Sigmoid colon (tissue), 7 donors: ENCODE results near the gene COQ7. TPM values are rescaled to one million over a fixed set of nuclear protein-coding genes. Genes with fewer than 3 reads are reported as not detected.

Experiments
- DNase-seq: peaks from one replicate; pipeline ENCODE4 v3.0.0-alpha.2; 2019
- H3K27ac ChIP-seq, 4 donors: fragments of 200-600 bp; sonication (generic); one replicate each; pipeline ENCODE4 v1.5.1; 2016 to 2019; ENCODE audit warnings: mild to moderate bottlenecking in 1 of 4
- H3K27me3 ChIP-seq, 3 donors: fragments of 200-600 bp; sonication (generic); one replicate each; pipeline ENCODE4 v1.5.1; 2019; ENCODE audit warnings: mild to moderate bottlenecking in 1 of 3
- H3K36me3 ChIP-seq, 4 donors: fragments of 200-600 bp; sonication (generic); one replicate each; pipeline ENCODE4 v1.5.1; 2016 to 2019
- H3K4me1 ChIP-seq, 4 donors: fragments of 200-600 bp; sonication (generic); one replicate each; pipeline ENCODE4 v1.5.1; 2017 to 2019
- H3K4me3 ChIP-seq, 4 donors: fragments of 200-600 bp; sonication (generic); one replicate each; pipeline ENCODE4 v1.5.1; 2017 to 2019; ENCODE audit warnings: mild to moderate bottlenecking in 2 of 4, moderate library complexity in 1 of 4
- H3K9me3 ChIP-seq, 4 donors: fragments of 200-600 bp in 3 of 4; sonication (generic) in 3 of 4; one replicate each; pipeline versions ENCODE4 v1.5.1 to v1.6.1; 2013 to 2019
- EP300 ChIP-seq, 4 donors: sonication (generic); formaldehyde crosslinking; IDR thresholded peaks; one replicate each; pipeline ENCODE4 v1.6.1; 2017; ENCODE audit warnings: antibody characterized with exemption in 4 of 4
- POLR2A ChIP-seq, 2 donors: fragments of 450-650 bp; IDR thresholded peaks; one replicate each; pipeline ENCODE4 v1.6.1; 2016; ENCODE audit warnings: antibody characterized with exemption in 2 of 2, mild to moderate bottlenecking in 2 of 2, moderate library complexity in 2 of 2
- POLR2AphosphoS5 ChIP-seq, 4 donors: sonication (generic); formaldehyde crosslinking; IDR thresholded peaks; one replicate each; pipeline ENCODE4 v1.6.1; 2017; ENCODE audit warnings: antibody characterized with exemption in 4 of 4
- WGBS, 2 donors: extraction: QIAGEN DNeasy Blood & Tissue Kit; methylation state at CpG; one replicate each; pipeline ENCODE4 v1.1.7; 2013; 5-methylcytosine and 5-hydroxymethylcytosine counted together
- intact Hi-C: fragments of 100-400 bp; cut with DNase I; formaldehyde crosslinking; loops from one replicate; pipeline ENCODE4 v1.15.1; 2023
- polyA plus RNA-seq, 3 donors: library from polyadenylated mRNA; stranded (reverse); fragments of 200-250 nt; gene quantifications; one replicate each; pipeline ENCODE4 v1.2.3, GENCODE V29; 2013
- total RNA-seq, 4 donors: library from RNA; depleted of rRNA; stranded (reverse); fragments of >200 nt; gene quantifications; one replicate each; pipeline ENCODE4 v1.1.0, GENCODE V29; 2016
- TF ChIP-seq, protein P1 (sequence below), 4 experiments: fragments of 450-650 bp in 3 of 4; fragments of 200-600 bp in 1 of 4; IDR thresholded peaks; one replicate each; pipeline ENCODE4 v1.5.1; 2016 to 2019; ENCODE audit warnings: antibody characterized with exemption in 4 of 4, mild to moderate bottlenecking in 3 of 4, moderate library complexity in 2 of 4
- donor health status: healthy with polysubstance abuse.
- donor health status: Bipolar disorder and iron deficiency.
- donor health status: healthy.

COQ7 gene
- total and polyA plus RNA-seq, 7 donors, result 14.4 to 22.2 (median 19.7) TPM

DNA sequence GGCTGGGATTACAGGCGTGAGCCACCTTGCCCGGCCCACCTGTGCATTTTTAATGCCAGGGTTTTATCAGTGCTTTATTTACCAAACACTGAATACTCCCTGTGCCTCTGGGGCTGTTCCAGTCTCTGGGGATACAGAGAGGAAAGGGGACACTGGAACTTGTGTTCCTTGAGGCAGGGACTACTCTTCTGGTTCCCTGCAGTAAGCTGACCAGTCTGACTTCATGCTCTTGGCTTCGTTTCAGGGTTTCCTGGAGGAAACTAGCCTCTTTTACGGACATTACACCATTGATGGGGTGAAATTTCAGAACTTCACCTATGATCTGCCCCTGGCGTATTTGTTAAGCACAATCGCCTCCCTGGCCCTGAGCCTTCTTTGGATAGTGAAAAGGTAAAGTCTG lies 37.4 kb upstream of the COQ7 start:
- H3K9me3 ChIP-seq, result no peaks in the 10 kb centered on the region
- H3K36me3 ChIP-seq, result no peaks in the 10 kb centered on the region
- DNase-seq, result no peak
- WGBS, 2 donors, result 80 to 86% methylated on average over 6 of the region's 6 CpGs
- intact Hi-C loops, result no loop called here
- no peak overlapping the region for H3K27ac ChIP-seq
- H3K4me3 ChIP-seq, result no peak overlapping the region
- H3K27me3 ChIP-seq, result no peaks in the 10 kb centered on the region
- H3K4me1 ChIP-seq, result no peaks in the 10 kb centered on the region
- TF ChIP-seq POLR2A (IDR thresholded peaks at IDR 0.05) (no peak), EP300 (IDR thresholded peaks at IDR 0.05) (no peak), POLR2AphosphoS5 (IDR thresholded peaks at IDR 0.05) (no peak)
- TF ChIP-seq, protein P1, sequence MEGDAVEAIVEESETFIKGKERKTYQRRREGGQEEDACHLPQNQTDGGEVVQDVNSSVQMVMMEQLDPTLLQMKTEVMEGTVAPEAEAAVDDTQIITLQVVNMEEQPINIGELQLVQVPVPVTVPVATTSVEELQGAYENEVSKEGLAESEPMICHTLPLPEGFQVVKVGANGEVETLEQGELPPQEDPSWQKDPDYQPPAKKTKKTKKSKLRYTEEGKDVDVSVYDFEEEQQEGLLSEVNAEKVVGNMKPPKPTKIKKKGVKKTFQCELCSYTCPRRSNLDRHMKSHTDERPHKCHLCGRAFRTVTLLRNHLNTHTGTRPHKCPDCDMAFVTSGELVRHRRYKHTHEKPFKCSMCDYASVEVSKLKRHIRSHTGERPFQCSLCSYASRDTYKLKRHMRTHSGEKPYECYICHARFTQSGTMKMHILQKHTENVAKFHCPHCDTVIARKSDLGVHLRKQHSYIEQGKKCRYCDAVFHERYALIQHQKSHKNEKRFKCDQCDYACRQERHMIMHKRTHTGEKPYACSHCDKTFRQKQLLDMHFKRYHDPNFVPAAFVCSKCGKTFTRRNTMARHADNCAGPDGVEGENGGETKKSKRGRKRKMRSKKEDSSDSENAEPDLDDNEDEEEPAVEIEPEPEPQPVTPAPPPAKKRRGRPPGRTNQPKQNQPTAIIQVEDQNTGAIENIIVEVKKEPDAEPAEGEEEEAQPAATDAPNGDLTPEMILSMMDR (IDR thresholded peaks at IDR 0.05), result no peak

DNA sequence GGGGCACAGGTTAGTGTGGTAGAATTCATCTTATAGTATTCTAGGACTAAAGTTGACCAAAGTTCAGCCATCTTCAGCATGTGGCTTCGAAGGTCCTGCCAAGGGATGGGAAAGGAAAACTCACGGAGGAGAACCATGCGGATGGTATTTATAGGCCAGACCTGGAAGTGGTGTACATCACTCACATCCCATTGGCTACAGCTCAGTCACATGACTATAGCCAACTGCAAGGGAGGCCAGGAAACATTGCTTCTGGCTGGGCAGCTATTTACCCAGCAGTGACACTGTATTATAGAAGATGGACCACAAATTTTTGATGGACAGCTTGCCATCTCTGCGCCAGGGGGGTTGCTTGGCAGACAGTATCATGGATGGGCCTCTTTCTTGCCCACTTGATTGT lies 35.7 kb upstream of the COQ7 start:
- Histone ChIP-seq H3K27me3 (no peaks in the 10 kb centered on the region), H3K36me3 (no peaks in the 10 kb centered on the region), H3K27ac (no peak overlapping the region), H3K4me3 (no peak overlapping the region), H3K4me1 (no peaks in the 10 kb centered on the region), H3K9me3 (no peaks in the 10 kb centered on the region)
- no peak for TF ChIP-seq POLR2AphosphoS5 (IDR thresholded peaks at IDR 0.05)
- TF ChIP-seq, protein P1 (IDR thresholded peaks at IDR 0.05), result no peak
- no peak for TF ChIP-seq POLR2A (IDR thresholded peaks at IDR 0.05)
- TF ChIP-seq EP300 (IDR thresholded peaks at IDR 0.05), result no peak
- DNase-seq, result no peak
- intact Hi-C loops, result no loop called here
- 71 to 74% methylated on average over 4 of the region's 4 CpGs for WGBS, 2 donors

DNA sequence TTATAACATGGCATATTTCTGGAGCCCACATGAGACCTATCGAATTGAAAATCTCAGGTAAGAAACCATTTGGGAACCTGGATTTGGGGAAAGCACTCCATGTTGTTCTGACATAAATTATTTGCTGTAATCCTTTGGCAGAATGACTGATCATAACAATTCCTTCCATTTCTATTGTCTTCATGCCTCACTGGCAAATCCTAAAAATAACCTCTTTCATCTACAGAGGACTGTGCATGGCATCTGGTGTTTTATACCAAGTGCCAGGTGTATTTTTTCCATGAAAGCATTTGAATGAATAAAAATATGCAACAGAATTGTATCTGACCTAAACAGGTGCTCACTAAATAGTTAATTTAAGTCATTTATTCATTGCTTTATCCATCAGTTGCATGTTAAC lies 33.7 kb upstream of the COQ7 start:
- no peak for TF ChIP-seq EP300 (IDR thresholded peaks at IDR 0.05)
- TF ChIP-seq, protein P1 (IDR thresholded peaks at IDR 0.05), result no peak
- no peak for TF ChIP-seq POLR2AphosphoS5 (IDR thresholded peaks at IDR 0.05)
- no peak for TF ChIP-seq POLR2A (IDR thresholded peaks at IDR 0.05)
- no peak for DNase-seq
- Histone ChIP-seq H3K9me3 (peaks cover 0 to 3% (median 0%) of the 10 kb centered on the region in 4 donors), H3K27ac (no peak overlapping the region), H3K4me1 (no peaks in the 10 kb centered on the region), H3K4me3 (no peak overlapping the region), H3K27me3 (no peaks in the 10 kb centered on the region), H3K36me3 (no peaks in the 10 kb centered on the region)
- 93 to 96% methylated on average over 1 of the region's 1 CpG for WGBS, 2 donors
- intact Hi-C loops, result no loop called here

DNA sequence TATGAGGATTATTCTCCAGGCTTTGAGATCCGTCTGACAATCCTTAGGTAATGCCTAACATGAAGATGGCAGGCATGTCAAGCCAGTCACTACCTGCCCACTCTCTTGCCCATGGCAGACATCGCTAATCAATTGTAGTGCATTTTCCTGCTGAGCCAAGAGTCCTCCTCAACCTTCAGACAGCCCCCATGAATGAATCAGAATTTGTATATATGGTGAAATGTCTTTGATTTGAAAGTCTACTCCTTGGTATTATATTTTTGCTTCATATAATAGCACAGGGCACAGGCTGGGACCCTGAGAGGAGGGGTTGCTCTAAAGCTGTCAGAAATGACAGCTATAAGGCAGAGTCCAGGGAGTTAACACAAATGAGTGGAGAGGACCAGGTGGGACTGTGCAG lies 27.0 kb upstream of the COQ7 start:
- no peak for TF ChIP-seq POLR2A (IDR thresholded peaks at IDR 0.05)
- TF ChIP-seq EP300 (IDR thresholded peaks at IDR 0.05), result no peak
- no peak for TF ChIP-seq POLR2AphosphoS5 (IDR thresholded peaks at IDR 0.05)
- TF ChIP-seq, protein P1 (IDR thresholded peaks at IDR 0.05), result no peak
- peaks cover 0 to 3% (median 0%) of the 10 kb centered on the region in 4 donors for H3K9me3 ChIP-seq
- no peak for DNase-seq
- intact Hi-C loops, result no loop called here
- no peak overlapping the region for H3K27ac ChIP-seq
- no peaks in the 10 kb centered on the region for H3K27me3 ChIP-seq
- no peak overlapping the region for H3K4me3 ChIP-seq
- 91 to 96% methylated on average over 2 of the region's 2 CpGs for WGBS, 2 donors
- H3K36me3 ChIP-seq, result no peaks in the 10 kb centered on the region
- H3K4me1 ChIP-seq, result no peaks in the 10 kb centered on the region

DNA sequence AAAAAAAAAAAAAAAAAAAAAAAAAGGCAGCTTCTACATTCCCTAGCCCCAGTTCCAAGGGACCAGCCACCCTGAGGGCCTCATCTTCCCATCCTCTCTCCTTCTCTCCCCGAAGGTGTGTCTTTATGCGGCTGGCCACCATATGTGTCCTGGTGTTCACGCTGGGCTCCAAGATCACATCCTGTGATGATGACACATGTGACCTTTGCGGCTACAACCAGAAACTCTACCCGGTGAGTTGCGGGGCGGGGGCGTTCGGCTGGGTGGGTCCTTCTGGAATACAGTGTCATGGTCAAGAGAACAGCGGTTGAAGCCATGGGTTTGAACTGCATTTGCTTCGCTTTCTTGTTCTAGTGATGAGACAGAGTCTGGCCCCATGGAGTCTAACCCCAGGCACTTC lies 22.6 kb upstream of the COQ7 start:
- no peak for DNase-seq
- WGBS, 2 donors, result 94 to 97% methylated on average over 11 of the region's 11 CpGs
- Histone ChIP-seq H3K4me1 (no peaks in the 10 kb centered on the region), H3K9me3 (no peaks in the 10 kb centered on the region), H3K4me3 (no peak overlapping the region), H3K27me3 (no peaks in the 10 kb centered on the region), H3K27ac (no peak overlapping the region), H3K36me3 (no peaks in the 10 kb centered on the region)
- TF ChIP-seq POLR2A (IDR thresholded peaks at IDR 0.05) (no peak), EP300 (IDR thresholded peaks at IDR 0.05) (no peak), POLR2AphosphoS5 (IDR thresholded peaks at IDR 0.05) (no peak)
- TF ChIP-seq, protein P1 (IDR thresholded peaks at IDR 0.05), result no peak
- intact Hi-C loops, result no loop called here
